OCI-LY7 (cell line): ENCODE results near the gene AKT1. TPM values are rescaled to one million over a fixed set of nuclear protein-coding genes. Genes with fewer than 3 reads are reported as not detected.

ENCODE experiments used
- BruUV-seq: library from RNA; stranded (reverse); fragments of 400-500 nt; replicated peaks from 2 replicates; lab custom pipeline; 2021; lab: Mats Ljungman, UMichigan
- CTCF ChIA-PET: fragments of 300-600 bp; sonication (Branson Sonifier 250); formaldehyde crosslinking; loops from one replicate; lab custom pipeline; 2022; ENCODE audit warnings: antibody characterized with exemption; ENCODE audit not compliant: unreplicated experiment; lab: Charles Lee
- POLR2A ChIA-PET: fragments of 300-600 bp; sonication (Branson Sonifier 250); formaldehyde crosslinking; loops from one replicate; lab custom pipeline; 2022; ENCODE audit warnings: antibody characterized with exemption; lab: Charles Lee
- DNase-seq: peaks from one replicate; pipeline ENCODE4 v3.0.0-alpha.2; 2015; ENCODE audit warnings: low spot score
- H2AFZ ChIP-seq: fragments of 200-600 bp; sonication (generic), shearing (Covaris generic); 2 replicates; pipeline ENCODE4 v1.6.1; 2014; ENCODE audit warnings: mild to moderate bottlenecking, antibody characterized with exemption, low read length, moderate library complexity
- H3K27ac ChIP-seq: fragments of 200-600 bp; sonication (generic); 2 replicates; pipeline ENCODE4 v1.5.1; 2014; ENCODE audit warnings: mixed run types, low read depth, mild to moderate bottlenecking, moderate library complexity, low read length, inconsistent platforms; ENCODE audit not compliant: poor library complexity, severe bottlenecking
- H3K36me3 ChIP-seq: fragments of 200-600 bp; sonication (generic); 2 replicates; pipeline ENCODE4 v1.6.1; 2014; ENCODE audit warnings: mild to moderate bottlenecking, antibody characterized with exemption, low read length, moderate library complexity, mixed read lengths; ENCODE audit not compliant: insufficient read depth
- H3K4me1 ChIP-seq: fragments of 200-600 bp; sonication (generic); 2 replicates; pipeline ENCODE4 v1.5.1; 2014; ENCODE audit warnings: mild to moderate bottlenecking, low read length; ENCODE audit not compliant: insufficient read depth, poor library complexity, severe bottlenecking
- H3K4me2 ChIP-seq: fragments of 200-600 bp; sonication (generic); 2 replicates; pipeline ENCODE4 v1.6.1; 2014; ENCODE audit warnings: mild to moderate bottlenecking, low read length
- H3K4me3 ChIP-seq: fragments of 200-600 bp; sonication (generic); 2 replicates; pipeline ENCODE4 v1.5.1; 2014; ENCODE audit warnings: mild to moderate bottlenecking, low read depth, low read length; ENCODE audit not compliant: poor library complexity, severe bottlenecking
- H3K79me2 ChIP-seq: fragments of 200-600 bp; sonication (generic); 2 replicates; pipeline ENCODE4 v1.6.1; 2016; ENCODE audit warnings: low read depth, mild to moderate bottlenecking, low read length, moderate library complexity, mixed read lengths; ENCODE audit not compliant: insufficient read depth
- H3K9me2 ChIP-seq: fragments of 200-600 bp; sonication (generic); 2 replicates; pipeline ENCODE4 v1.6.1; 2016; ENCODE audit warnings: mild to moderate bottlenecking, low read length, mixed read lengths; ENCODE audit not compliant: insufficient read depth
- H3K9me3 ChIP-seq: fragments of 200-600 bp; sonication (generic); 2 replicates; pipeline ENCODE4 v1.6.1; 2014; ENCODE audit warnings: mild to moderate bottlenecking, mixed run types, low read length, mixed read lengths
- H4K20me1 ChIP-seq: fragments of 200-600 bp; sonication (generic); 2 replicates; pipeline ENCODE4 v1.6.1; 2014; ENCODE audit warnings: mild to moderate bottlenecking, antibody characterized with exemption, low read length, moderate library complexity, mixed read lengths; ENCODE audit not compliant: insufficient read depth
- EZH2phosphoT487 ChIP-seq: fragments of 200-600 bp; sonication (generic); IDR thresholded peaks from 2 replicates; pipeline ENCODE4 v1.6.1; 2018; ENCODE audit warnings: low read depth, borderline replicate concordance, mild to moderate bottlenecking, mixed run types, antibody characterized with exemption, low read length, moderate library complexity, mixed read lengths
- intact Hi-C: fragments of 100-400 bp; cut with micrococcal nuclease; formaldehyde crosslinking; loops from one replicate; pipeline ENCODE4 v1.10.0; 2022; ENCODE audit not compliant: unreplicated experiment
- total RNA-seq, 2 experiments: library from RNA; depleted of rRNA in 1 of 2; stranded (reverse); fragments of >200 nt in 1 of 2; shearing (Covaris generic) in 1 of 2; gene quantifications; 2 replicates each; pipeline ENCODE4 v1.2.3, GENCODE V29; 2014 to 2022
- TF ChIP-seq, protein P1 (sequence below): fragments of 200-600 bp; sonication (generic); conservative IDR thresholded peaks from 2 replicates; pipeline ENCODE4 v1.5.1; 2014; ENCODE audit warnings: mild to moderate bottlenecking, antibody characterized with exemption, low read length, moderate library complexity, mixed read lengths

The AKT1 gene
- total RNA-seq, 2 experiments from 2014 or later, result 75.4 to 108 TPM

DNA sequence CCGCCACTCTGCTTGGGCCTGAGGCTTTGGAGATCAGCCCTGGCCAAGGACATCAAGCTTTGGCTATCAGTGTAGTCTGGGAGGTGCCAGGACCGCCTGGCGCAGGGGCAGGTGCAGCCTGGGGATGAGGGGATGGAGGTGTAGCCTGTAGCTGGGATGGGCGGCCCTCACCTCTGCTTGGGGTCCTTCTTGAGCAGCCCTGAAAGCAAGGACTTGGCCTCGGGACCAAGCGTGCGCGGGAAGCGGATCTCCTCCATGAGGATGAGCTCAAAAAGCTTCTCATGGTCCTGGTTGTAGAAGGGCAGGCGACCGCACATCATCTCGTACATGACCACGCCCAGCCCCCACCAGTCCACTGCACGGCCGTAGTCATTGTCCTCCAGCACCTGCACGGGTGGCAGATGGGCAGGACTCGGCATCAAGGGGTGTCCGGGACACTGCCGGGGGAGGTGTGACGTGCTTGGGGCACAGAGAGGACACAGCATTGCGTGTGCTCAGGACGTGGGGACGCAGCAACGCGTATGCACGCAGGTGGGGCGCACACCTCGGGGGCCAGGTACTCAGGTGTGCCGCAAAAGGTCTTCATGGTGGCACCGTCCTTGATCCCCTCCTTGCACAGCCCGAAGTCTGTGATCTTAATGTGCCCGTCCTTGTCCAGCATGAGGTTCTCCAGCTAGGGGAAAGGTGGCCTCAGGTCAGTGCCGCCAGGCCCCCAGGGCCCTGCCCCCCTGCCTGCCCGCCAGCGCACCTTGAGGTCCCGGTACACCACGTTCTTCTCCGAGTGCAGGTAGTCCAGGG, 22.6 kb downstream of the AKT1 start:
- no peak overlapping the region for H3K4me2 ChIP-seq
- H3K4me1 ChIP-seq, result peaks cover 4% of the 10 kb centered on the region
- H3K9me3 ChIP-seq, result no peaks in the 10 kb centered on the region
- H3K79me2 ChIP-seq, result no peaks in the 10 kb centered on the region
- TF ChIP-seq, protein P1, sequence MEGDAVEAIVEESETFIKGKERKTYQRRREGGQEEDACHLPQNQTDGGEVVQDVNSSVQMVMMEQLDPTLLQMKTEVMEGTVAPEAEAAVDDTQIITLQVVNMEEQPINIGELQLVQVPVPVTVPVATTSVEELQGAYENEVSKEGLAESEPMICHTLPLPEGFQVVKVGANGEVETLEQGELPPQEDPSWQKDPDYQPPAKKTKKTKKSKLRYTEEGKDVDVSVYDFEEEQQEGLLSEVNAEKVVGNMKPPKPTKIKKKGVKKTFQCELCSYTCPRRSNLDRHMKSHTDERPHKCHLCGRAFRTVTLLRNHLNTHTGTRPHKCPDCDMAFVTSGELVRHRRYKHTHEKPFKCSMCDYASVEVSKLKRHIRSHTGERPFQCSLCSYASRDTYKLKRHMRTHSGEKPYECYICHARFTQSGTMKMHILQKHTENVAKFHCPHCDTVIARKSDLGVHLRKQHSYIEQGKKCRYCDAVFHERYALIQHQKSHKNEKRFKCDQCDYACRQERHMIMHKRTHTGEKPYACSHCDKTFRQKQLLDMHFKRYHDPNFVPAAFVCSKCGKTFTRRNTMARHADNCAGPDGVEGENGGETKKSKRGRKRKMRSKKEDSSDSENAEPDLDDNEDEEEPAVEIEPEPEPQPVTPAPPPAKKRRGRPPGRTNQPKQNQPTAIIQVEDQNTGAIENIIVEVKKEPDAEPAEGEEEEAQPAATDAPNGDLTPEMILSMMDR, result no peak
- TF ChIP-seq EZH2phosphoT487, result no peak
- no peak for DNase-seq
- intact Hi-C loops, result no loop called here
- H3K36me3 ChIP-seq, result peaks cover 62% of the 10 kb centered on the region
- no peak overlapping the region for H3K27ac ChIP-seq
- H4K20me1 ChIP-seq, result no peaks in the 10 kb centered on the region
- no peak overlapping the region for H3K4me3 ChIP-seq
- H2AFZ ChIP-seq, result no peak overlapping the region
- ChIA-PET POLR2A (interaction anchor here (0.6 kb wide), 1 partner anchor 262 kb away, joined by 3 read pairs; no protein-coding TSS in a partner anchor), CTCF (no interaction called here)
- no peaks in the 10 kb centered on the region for H3K9me2 ChIP-seq
- no TSS peak for BruUV-seq

DNA sequence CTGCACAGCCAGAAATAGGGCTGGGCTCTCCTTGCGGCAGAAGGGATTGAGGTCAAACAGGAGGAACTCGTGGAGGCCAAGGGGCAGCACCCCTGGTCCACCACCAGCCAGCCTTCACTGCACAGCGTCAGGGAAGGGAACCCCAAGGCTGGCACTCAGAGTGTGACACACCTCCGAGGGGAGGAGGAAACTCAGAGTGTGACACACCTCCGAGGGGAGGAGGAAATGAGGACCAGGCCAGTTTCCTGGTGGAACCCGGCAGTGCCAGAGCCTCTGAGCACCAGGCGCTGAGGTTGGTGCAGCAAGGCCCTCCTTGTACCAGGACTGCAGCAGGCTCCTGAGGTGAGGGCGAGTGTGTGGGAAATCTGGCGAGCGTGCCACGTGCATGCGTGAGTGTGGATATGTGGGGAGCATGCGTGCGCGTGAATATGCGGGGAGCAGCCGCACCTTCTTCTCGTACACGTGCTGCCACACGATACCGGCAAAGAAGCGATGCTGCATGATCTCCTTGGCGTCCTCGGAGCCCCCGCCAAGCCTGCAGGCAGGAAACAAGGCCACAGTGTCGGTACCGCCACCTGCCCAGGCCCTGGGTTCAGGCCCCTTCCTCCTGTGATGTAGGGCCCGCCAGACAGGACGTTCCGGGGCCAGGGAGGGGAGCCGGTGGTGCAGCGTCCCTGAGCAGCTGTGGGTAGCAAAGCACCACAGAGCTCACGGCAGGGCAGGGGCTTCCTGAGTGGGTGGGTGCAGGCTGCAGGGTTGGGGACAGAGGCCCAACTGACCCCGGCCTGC, 23.4 kb downstream of the AKT1 start:
- ChIA-PET CTCF (interaction anchor here (1.5 kb wide), 1 partner anchor 54 kb away, joined by 4 read pairs; no protein-coding TSS in a partner anchor), POLR2A (interaction anchor here (0.6 kb wide), 1 partner anchor 263 kb away, joined by 3 read pairs; no protein-coding TSS in a partner anchor)
- BruUV-seq, result no TSS peak
- H4K20me1 ChIP-seq, result no peaks in the 10 kb centered on the region
- H3K4me3 ChIP-seq, result no peak overlapping the region
- H2AFZ ChIP-seq, result no peak overlapping the region
- H3K4me2 ChIP-seq, result no peak overlapping the region
- H3K36me3 ChIP-seq, result peaks cover 58% of the 10 kb centered on the region
- intact Hi-C loops, result no loop called here
- no peak for TF ChIP-seq EZH2phosphoT487
- TF ChIP-seq, protein P1, result no peak
- peaks cover 4% of the 10 kb centered on the region for H3K4me1 ChIP-seq
- H3K9me2 ChIP-seq, result no peaks in the 10 kb centered on the region
- H3K27ac ChIP-seq, result no peak overlapping the region
- no peaks in the 10 kb centered on the region for H3K79me2 ChIP-seq
- H3K9me3 ChIP-seq, result no peaks in the 10 kb centered on the region
- DNase-seq, result no peak
